K562 (cell line): ENCODE results near the gene DIO3. TPM values are rescaled to one million over a fixed set of nuclear protein-coding genes. Genes with fewer than 3 reads are reported as not detected.

Source experiments
- ATAC-seq: fragments of 200-7000 bp; cut with Tn5 transposase; 3 replicates; pipeline ENCODE4 v1.9.1; 2020; ENCODE audit warnings: moderate library complexity
- BruUV-seq: library from RNA; stranded (reverse); fragments of 400-500 nt; replicated peaks from 2 replicates; lab custom pipeline; 2021; lab: Mats Ljungman, UMichigan
- CTCF ChIA-PET: fragments of 300-600 bp; formaldehyde crosslinking; extraction: SDS; loops from one replicate; lab custom pipeline; 2021; ENCODE audit warnings: low intra/inter-chr PET ratio; lab: Yijun Ruan, JAX
- POLR2A ChIA-PET: fragments of 300-600, 350-650 bp; sonication (Branson Sonifier 250); formaldehyde crosslinking; extraction: SDS; loops from one replicate; lab custom pipeline; 2021; ENCODE audit warnings: antibody characterized with exemption, inconsistent platforms; lab: Yijun Ruan, JAX
- DNase-seq, 4 experiments: peaks; one replicate each; pipeline versions ENCODE4 v3.0.0 to v3.0.0-alpha.2; 2011 to 2018; ENCODE audit warnings: low spot score in 3 of 4, mixed read lengths in 3 of 4; ENCODE audit errors: extremely low read depth in 1 of 4
- FAIRE-seq: peaks from 2 replicates; lab custom pipeline; 2011; peaks lifted over from hg19 to GRCh38; lab: Jason Lieb, UNC
- H2AFZ ChIP-seq: 2 replicates; pipeline ENCODE4 v1.6.0; 2011; ENCODE audit warnings: low read depth, low read length, control low read depth, inconsistent platforms
- H3K27ac ChIP-seq: fragments of 200-600 bp; 3 replicates; pipeline ENCODE4 v1.8.0; 2011; ENCODE audit warnings: low read depth, mild to moderate bottlenecking, control low read depth, inconsistent platforms, low read length, moderate library complexity, mixed read lengths; ENCODE audit errors: extremely low read depth
- H3K27me3 ChIP-seq, 2 experiments: fragments of 300-600 bp in 1 of 2; 2 replicates in 1 of 2; 3 replicates in 1 of 2; pipeline versions ENCODE4 v1.6.0 to v1.8.0; 2011; ENCODE audit warnings: inconsistent platforms in 2 of 2, low read length in 2 of 2, mild to moderate bottlenecking in 1 of 2, mixed read lengths in 1 of 2, moderate library complexity in 1 of 2; ENCODE audit not compliant: control insufficient read depth in 2 of 2, insufficient read depth in 2 of 2
- H3K36me3 ChIP-seq: fragments of 300-600 bp; 3 replicates; pipeline ENCODE4 v1.8.0; 2011; ENCODE audit warnings: mild to moderate bottlenecking, low read length, inconsistent platforms; ENCODE audit not compliant: control insufficient read depth, insufficient read depth
- H3K4me1 ChIP-seq, 2 experiments: fragments of 200-600 bp in 1 of 2; replicated peaks in 1 of 2; 2 replicates in 1 of 2; 3 replicates in 1 of 2; pipeline versions ENCODE4 v1.5.1 to v1.8.0; 2011; ENCODE audit warnings: inconsistent platforms in 2 of 2, low read length in 2 of 2, mild to moderate bottlenecking in 1 of 2, mixed read lengths in 1 of 2, moderate library complexity in 1 of 2; ENCODE audit not compliant: control insufficient read depth in 2 of 2, insufficient read depth in 2 of 2
- H3K4me2 ChIP-seq: 2 replicates; pipeline ENCODE4 v1.6.1; 2011; ENCODE audit warnings: low read length, control low read depth, inconsistent platforms, mixed read lengths; ENCODE audit not compliant: insufficient read depth
- H3K4me3 ChIP-seq: fragments of 200-600 bp; sonication (generic), shearing (Covaris generic); 2 replicates; pipeline ENCODE4 v1.5.1; 2016; ENCODE audit warnings: control low read depth, inconsistent platforms
- H3K79me2 ChIP-seq: fragments of 200-600 bp; 3 replicates; pipeline ENCODE4 v1.8.0; 2011; ENCODE audit warnings: low read length, inconsistent platforms; ENCODE audit not compliant: control insufficient read depth, insufficient read depth
- H3K9ac ChIP-seq, 2 experiments: 2 replicates each; pipeline versions ENCODE4 v1.6.0 to v1.6.1; 2011; ENCODE audit warnings: low read depth in 2 of 2, low read length in 2 of 2, control low read depth in 1 of 2, inconsistent platforms in 1 of 2, mild to moderate bottlenecking in 1 of 2, mixed read lengths in 1 of 2; ENCODE audit not compliant: insufficient read depth in 1 of 2
- H3K9me1 ChIP-seq: one replicate; pipeline ENCODE4 v1.6.0; 2011; ENCODE audit warnings: inconsistent platforms, mild to moderate bottlenecking, low read length, moderate library complexity; ENCODE audit not compliant: control insufficient read depth, insufficient read depth
- H3K9me3 ChIP-seq: replicated peaks from 2 replicates; pipeline ENCODE4 v1.5.1; 2011; ENCODE audit warnings: low read depth, low read length, inconsistent platforms; ENCODE audit not compliant: control insufficient read depth, insufficient read depth
- H4K20me1 ChIP-seq: replicated peaks from 2 replicates; pipeline ENCODE4 v1.6.1; 2011; ENCODE audit warnings: low read length, inconsistent platforms, mixed read lengths; ENCODE audit not compliant: control insufficient read depth, insufficient read depth
- KAT2B ChIP-seq: IDR thresholded peaks from one replicate; pipeline ENCODE4 v1.6.1; 2012; ENCODE audit warnings: low read depth, mild to moderate bottlenecking, control low read depth, inconsistent platforms, low read length, moderate library complexity
- SP1 ChIP-seq: sonication (generic); formaldehyde crosslinking; IDR thresholded peaks from 2 replicates; pipeline ENCODE4 v1.8.1; 2022; ENCODE audit warnings: mild to moderate bottlenecking, missing genetic modification reagents
- USF1 ChIP-seq: sonication (generic); formaldehyde crosslinking; IDR thresholded peaks from 2 replicates; pipeline ENCODE4 v1.9.0; 2022; ENCODE audit warnings: mild to moderate bottlenecking, missing genetic modification reagents
- ZMIZ1 ChIP-seq, 2 experiments: fragments of 150-350 bp in 1 of 2; IDR thresholded peaks; 2 replicates each; pipeline ENCODE4 v1.6.1; 2012 to 2016; ENCODE audit warnings: low read depth in 2 of 2, low read length in 2 of 2, mild to moderate bottlenecking in 1 of 2, moderate library complexity in 1 of 2
- WGBS: fragments of 100-300 bp; shearing (Covaris generic); methylation state at CpG from one replicate; pipeline ENCODE4 v1.1.6; 2016; ENCODE audit warnings: low coverage, mixed read lengths; ENCODE audit not compliant: insufficient coverage; ENCODE audit errors: missing lambda C conversion rate; 5-methylcytosine and 5-hydroxymethylcytosine counted together
- in situ Hi-C: fragments of 300-500 bp; cut with MboI; formaldehyde crosslinking; loops from 4 replicates; pipeline ENCODE4 v1.15.0; 2018; ENCODE audit warnings: inconsistent platforms, mixed read lengths
- intact Hi-C: fragments of 100-400 bp; cut with micrococcal nuclease; formaldehyde crosslinking; loops from 2 replicates; pipeline ENCODE4 v1.14.2; 2022
- polyA plus RNA-seq, 8 experiments: library from polyadenylated mRNA; depleted of rRNA in 4 of 8; stranded (reverse) in 5 of 8; unstranded in 3 of 8; fragments of >200 nt; fragmentation: Nextera tagmentation in 2 of 8; fragmentation: Illumina TruSeq in 1 of 8; extraction: Ambion mirVana in 2 of 8; extraction: Trizol in 1 of 8; gene quantifications; 2 replicates each; pipeline versions ENCODE4 v1.2.1 to v1.2.3, GENCODE V29; 2011 to 2014; ENCODE audit warnings: inconsistent platforms in 1 of 8, missing spikeins in 1 of 8
- total RNA-seq, 7 experiments: library from RNA; depleted of rRNA in 6 of 7; stranded (reverse); fragments of >200 nt in 6 of 7; fragmentation: Illumina TruSeq in 2 of 7; extraction: Trizol in 2 of 7; gene quantifications; 2 replicates each; pipeline versions ENCODE4 v1.2.1 to v1.2.3, GENCODE V29; 2011 to 2021; ENCODE audit warnings: low replicate concordance in 1 of 7

DIO3 gene
- total and polyA plus RNA-seq, 9 of the 15 experiments (the other 6 are each of a cell fraction or from before 2014, with no cell fraction given): not detected

- TF ChIP-seq USF1 (CRISPR knock-in tag) (no peak), ZMIZ1 (IDR thresholded peaks at IDR 0.05; ENCODE audit: low read depth in 2 of 2, low read length in 2 of 2) (no peak)
Observed at GRCh38 chr14:101521473-101521915, 39.8 kb upstream of the DIO3 start (continued).

GRCh38 chr14:101521978-101522377 is 39.3 kb upstream of the DIO3 start:
- DNase-seq: no peak
- Histone ChIP-seq H2AFZ (no peak overlapping the region), H4K20me1 (no peaks in the 10 kb centered on the region; the same call in 1 of the 2 replicates), H3K79me2 (no peaks in the 10 kb centered on the region), H3K4me2 (no peak overlapping the region), H3K9me1 (no peaks in the 10 kb centered on the region), H3K9me3 (no peaks in the 10 kb centered on the region), H3K27ac (no peak overlapping the region), H3K9ac (no peak overlapping the region), H3K4me3 (no peak overlapping the region), H3K36me3 (no peaks in the 10 kb centered on the region), H3K27me3 (peaks cover 0 to 65% of the 10 kb centered on the region in 2 experiments; a peak in 3 of 5 replicates), H3K4me1 (peaks cover 0 to 21% of the 10 kb centered on the region in 2 experiments; a peak in 2 of 5 replicates)
- TF ChIP-seq KAT2B: no peak
- no peak for TF ChIP-seq SP1 (CRISPR knock-in tag)
- CTCF ChIA-PET: no interaction called here
- no peak for ATAC-seq
- no peak for FAIRE-seq
- POLR2A ChIA-PET: interaction anchor here (0.7 to 0.8 kb wide), 2 partner anchors 18 to 79 kb away, joined by 3 read pairs; no protein-coding TSS in a partner anchor
- BruUV-seq: no TSS peak
- intact Hi-C loops: no loop called here
- WGBS: 10% methylated on average over 8 of the region's 8 CpGs
- in situ Hi-C loops: no loop called here
